Gastroesophageal sphincter (tissue), 4 donors: ENCODE results near the gene TRIP4. TPM values are rescaled to one million over a fixed set of nuclear protein-coding genes. Genes with fewer than 3 reads are reported as not detected.

ENCODE experiments used
- ATAC-seq: fragments of 150-250 bp; one replicate; pipeline ENCODE4 v1.9.1; 2016; ENCODE audit warnings: mild to moderate bottlenecking, moderate library complexity
- H3K27ac ChIP-seq, 4 donors: fragments of 200-600 bp; sonication (generic) in 3 of 4; 1 replicate in 3 of 4; 2 replicates in 1 of 4; pipeline ENCODE4 v1.5.1; 2016 to 2019
- H3K27me3 ChIP-seq: fragments of 200-600 bp; sonication (generic); one replicate; pipeline ENCODE4 v1.5.1; 2019
- H3K36me3 ChIP-seq, 2 donors: fragments of 200-600 bp; sonication (generic); one replicate each; pipeline ENCODE4 v1.5.1; 2019; ENCODE audit warnings: control low read depth in 1 of 2
- H3K4me1 ChIP-seq, 3 donors: fragments of 200-600 bp; sonication (generic); 1 replicate in 2 of 3; 2 replicates in 1 of 3; pipeline ENCODE4 v1.5.1; 2016 to 2019; ENCODE audit warnings: control low read depth in 2 of 3
- H3K4me3 ChIP-seq, 2 donors: fragments of 200-600 bp; sonication (generic); one replicate each; pipeline ENCODE4 v1.5.1; 2019; ENCODE audit warnings: mild to moderate bottlenecking in 1 of 2, moderate library complexity in 1 of 2
- H3K9me3 ChIP-seq, 3 donors: fragments of 200-600 bp; sonication (generic); one replicate each; pipeline ENCODE4 v1.5.1; 2017 to 2019; ENCODE audit warnings: control low read depth in 2 of 3
- CTCF ChIP-seq, 4 experiments: fragments of 200-600 bp in 2 of 4; fragments of 450-650 bp in 2 of 4; sonication (generic) in 1 of 4; IDR thresholded peaks; one replicate each; pipeline ENCODE4 v1.5.1; 2017 to 2019; ENCODE audit warnings: antibody characterized with exemption in 4 of 4, mild to moderate bottlenecking in 2 of 4, moderate library complexity in 2 of 4
- EP300 ChIP-seq: sonication (generic); formaldehyde crosslinking; IDR thresholded peaks from one replicate; pipeline ENCODE4 v1.6.1; 2017; ENCODE audit warnings: antibody characterized with exemption, mild to moderate bottlenecking
- POLR2A ChIP-seq, 2 donors: fragments of 450-650 bp; IDR thresholded peaks; one replicate each; pipeline ENCODE4 v1.6.1; 2017; ENCODE audit warnings: antibody characterized with exemption in 2 of 2, mild to moderate bottlenecking in 2 of 2, moderate library complexity in 1 of 2
- POLR2AphosphoS5 ChIP-seq: sonication (generic); formaldehyde crosslinking; IDR thresholded peaks from one replicate; pipeline ENCODE4 v1.6.1; 2017; ENCODE audit warnings: antibody characterized with exemption
- WGBS, 2 donors: methylation state at CpG; one replicate each; pipeline ENCODE4 v1.1.5; 2018; ENCODE audit warnings: low coverage in 1 of 2; 5-methylcytosine and 5-hydroxymethylcytosine counted together
- total RNA-seq, 4 donors: library from RNA; depleted of rRNA; stranded (reverse); fragments of >200 nt; gene quantifications; one replicate each; pipeline ENCODE4 v1.1.0, GENCODE V29; 2016

TRIP4 gene
- total RNA-seq, 4 donors from 2014 or later = 7.7 to 17.0 (median 11.1) TPM

GRCh38 chr15:64437982-64438381 is 50.3 kb downstream of the TRIP4 start:
- no peak for TF ChIP-seq CTCF (IDR thresholded peaks at IDR 0.05)
- no peak for TF ChIP-seq POLR2A (IDR thresholded peaks at IDR 0.05)
- TF ChIP-seq POLR2AphosphoS5 = no peak
- H3K27me3 ChIP-seq = no peaks in the 10 kb centered on the region
- WGBS, 2 donors = 86 to 100% methylated on average over 1 of the region's 1 CpG
- H3K9me3 ChIP-seq = no peaks in the 10 kb centered on the region
- H3K27ac ChIP-seq = no peak overlapping the region
- no peak for ATAC-seq
- no peak overlapping the region for H3K4me3 ChIP-seq
- H3K4me1 ChIP-seq = peaks cover 0 to 1% (median 0%) of the 10 kb centered on the region in 3 donors
- peaks cover 0 to 14% of the 10 kb centered on the region in 2 donors for H3K36me3 ChIP-seq

DNA sequence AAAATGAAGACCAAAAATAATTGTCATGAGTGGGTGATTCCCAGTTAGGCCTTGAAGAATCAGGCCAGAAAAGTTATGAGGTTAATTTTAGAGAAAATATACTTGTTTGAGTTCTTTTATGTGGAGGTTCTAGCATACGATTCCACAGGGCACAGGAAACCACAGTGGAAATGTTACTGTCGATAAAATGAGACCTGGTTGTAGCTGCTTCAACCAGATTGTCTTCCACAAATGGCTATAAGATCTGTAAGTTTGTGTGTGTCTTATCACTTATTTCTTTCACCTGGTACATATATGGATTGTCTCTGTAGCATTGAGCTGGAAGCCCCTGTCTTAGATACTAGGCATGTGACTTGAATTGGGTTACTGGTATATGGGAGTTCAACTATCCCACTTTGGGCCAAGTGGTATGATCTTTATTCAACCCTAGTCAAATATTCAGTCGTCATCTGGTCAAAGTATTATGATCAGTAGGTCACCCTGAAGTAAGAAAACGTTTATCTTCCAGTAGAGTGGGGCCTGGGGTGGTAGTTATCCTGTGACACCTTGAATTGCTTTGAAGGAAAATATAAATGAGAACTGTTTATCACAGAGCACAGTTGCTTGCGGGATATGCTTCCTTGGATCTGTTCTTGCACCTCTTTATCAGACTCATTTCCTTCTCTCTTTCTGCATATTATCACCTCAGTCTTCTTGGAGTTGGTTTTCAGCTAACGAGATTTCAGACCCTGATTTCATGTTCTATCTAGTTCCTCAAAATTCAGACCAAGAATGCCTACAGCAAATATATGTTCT is 51.2 kb downstream of the TRIP4 start:
- ATAC-seq = no peak
- no peak overlapping the region for H3K27ac ChIP-seq
- H3K4me1 ChIP-seq = peaks cover 0 to 10% (median 0%) of the 10 kb centered on the region in 3 donors
- H3K4me3 ChIP-seq = no peak overlapping the region
- H3K27me3 ChIP-seq = no peaks in the 10 kb centered on the region
- TF ChIP-seq CTCF (IDR thresholded peaks at IDR 0.05) (no peak), EP300 (no peak), POLR2A (IDR thresholded peaks at IDR 0.05) (no peak), POLR2AphosphoS5 (no peak)
- H3K9me3 ChIP-seq = no peaks in the 10 kb centered on the region
- H3K36me3 ChIP-seq = peaks cover 0 to 6% of the 10 kb centered on the region in 2 donors
- 77 to 85% methylated on average over 6 of the region's 6 CpGs for WGBS, 2 donors

DNA sequence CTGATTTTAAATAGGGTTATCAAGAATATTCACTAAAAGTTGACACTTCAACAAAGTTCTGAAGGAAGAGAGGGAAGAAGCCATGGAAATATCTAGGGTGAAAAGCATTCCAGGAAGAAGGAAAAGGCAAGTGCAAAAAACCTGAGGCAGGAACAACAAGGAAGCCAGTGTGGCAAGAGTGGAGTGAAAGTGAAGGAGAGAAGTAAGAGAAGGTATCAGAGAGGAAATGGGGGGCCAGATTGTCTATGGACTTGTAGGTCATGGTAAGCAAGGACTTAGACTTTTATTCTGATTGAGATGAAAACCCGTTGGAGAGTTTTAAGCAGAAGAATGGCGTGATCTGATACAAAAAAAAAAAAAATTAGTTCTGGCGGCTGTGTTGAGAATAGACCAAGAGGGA is 54.2 kb downstream of the TRIP4 start:
- WGBS, 2 donors = 81 to 89% methylated on average over 3 of the region's 3 CpGs
- Histone ChIP-seq H3K9me3 (no peaks in the 10 kb centered on the region), H3K27me3 (no peaks in the 10 kb centered on the region), H3K36me3 (peaks cover 0 to 18% of the 10 kb centered on the region in 2 donors), H3K4me1 (peaks cover 0 to 22% (median 0%) of the 10 kb centered on the region in 3 donors), H3K27ac (no peak overlapping the region), H3K4me3 (no peak overlapping the region)
- TF ChIP-seq EP300 (no peak), POLR2AphosphoS5 (no peak), CTCF (IDR thresholded peaks at IDR 0.05) (no peak), POLR2A (IDR thresholded peaks at IDR 0.05) (no peak)
- no peak for ATAC-seq

DNA sequence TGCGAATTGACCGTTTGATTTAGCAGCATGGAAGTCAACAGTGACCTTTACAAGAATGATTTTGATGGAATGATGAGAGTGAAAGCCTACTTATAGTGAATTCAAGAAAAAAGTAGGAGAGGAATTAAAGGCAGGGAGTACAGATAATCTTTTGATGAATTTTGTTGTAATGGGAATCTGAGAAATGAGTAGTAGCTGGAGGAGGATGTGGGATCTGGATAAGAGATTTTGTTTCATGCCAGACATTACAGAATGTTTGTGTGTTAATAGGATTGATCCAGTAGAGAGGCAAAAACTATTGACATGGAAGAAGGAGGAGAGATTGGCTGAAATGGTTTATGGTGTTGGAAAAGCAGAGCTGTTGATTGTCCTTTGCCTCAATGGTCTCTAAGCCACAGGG is 55.4 kb downstream of the TRIP4 start:
- Histone ChIP-seq H3K27ac (peak overlapping the region in 3 of 4 donors; percentile 38 to 59 (median 44)), H3K36me3 (peaks cover 0 to 30% of the 10 kb centered on the region in 2 donors), H3K27me3 (no peaks in the 10 kb centered on the region), H3K4me3 (no peak overlapping the region), H3K9me3 (no peaks in the 10 kb centered on the region), H3K4me1 (peaks cover 0 to 22% (median 0%) of the 10 kb centered on the region in 3 donors)
- WGBS, 2 donors = 70 to 92% methylated on average over 2 of the region's 2 CpGs
- no peak for ATAC-seq
- no peak for TF ChIP-seq POLR2AphosphoS5

DNA sequence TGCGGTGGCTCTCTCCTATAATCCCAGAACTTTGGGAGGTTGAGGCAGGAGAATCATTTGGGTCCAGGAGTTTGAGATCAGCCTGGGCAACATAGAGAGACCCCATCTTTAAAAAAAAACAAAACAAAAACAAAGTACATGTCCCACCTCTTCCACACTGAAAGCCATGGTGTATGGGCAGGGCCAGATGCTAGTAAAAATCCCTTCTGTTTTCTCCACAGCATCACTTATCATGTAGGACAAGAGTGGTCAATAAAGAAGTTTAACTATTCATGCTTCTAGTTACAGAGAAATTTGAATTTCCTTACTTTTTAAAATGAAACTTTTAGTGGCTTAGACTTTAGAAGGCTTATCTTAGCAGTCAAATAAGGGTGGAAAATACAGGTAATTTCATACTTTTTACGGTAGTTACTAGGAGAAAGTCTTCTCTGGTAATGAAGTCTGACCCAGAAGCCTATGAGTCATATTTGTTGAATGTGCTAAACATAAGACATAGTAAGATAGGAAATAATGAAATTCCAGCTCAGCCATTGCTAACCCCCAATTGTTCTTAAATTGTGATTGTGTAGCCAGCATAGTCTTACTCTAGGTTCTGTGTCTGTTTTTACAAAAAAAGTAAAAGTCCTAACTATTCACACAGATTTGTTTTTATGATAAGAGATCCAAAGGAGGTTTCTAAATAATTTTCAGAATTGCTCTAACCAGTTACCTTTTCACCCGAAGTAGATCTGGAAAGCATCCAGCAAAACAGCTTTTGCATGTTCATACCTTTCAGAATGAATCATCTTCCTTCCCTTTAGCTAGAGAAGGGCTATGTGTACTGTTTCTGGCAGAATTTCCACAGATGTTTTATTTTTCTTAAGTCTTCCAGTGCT is 56.3 kb downstream of the TRIP4 start:
- no peaks in the 10 kb centered on the region for H3K27me3 ChIP-seq
- 51 to 53% methylated on average over 3 of the region's 3 CpGs for WGBS, 2 donors
- no peaks in the 10 kb centered on the region for H3K9me3 ChIP-seq
- H3K4me1 ChIP-seq = peaks cover 0 to 22% (median 0%) of the 10 kb centered on the region in 3 donors
- no peak overlapping the region for H3K4me3 ChIP-seq
- peaks cover 0 to 38% of the 10 kb centered on the region in 2 donors for H3K36me3 ChIP-seq
- no peak for TF ChIP-seq POLR2A (IDR thresholded peaks at IDR 0.05)
- TF ChIP-seq CTCF (IDR thresholded peaks at IDR 0.05) = no peak
- no peak for TF ChIP-seq POLR2AphosphoS5
- no peak for TF ChIP-seq EP300
- H3K27ac ChIP-seq = peak overlapping the region; percentile 38 to 59 (median 42)
- peak; percentile 51 for ATAC-seq
